Breast epithelium (tissue), 4 donors: ENCODE measurements around the gene PRRT4. TPM values are rescaled to one million over a fixed set of nuclear protein-coding genes. Genes with fewer than 3 reads are reported as not detected.

Experiments used
- DNase-seq, 2 donors: peaks; one replicate each; pipeline ENCODE4 v3.0.0-alpha.2; 2019; ENCODE audit warnings: low spot score in 2 of 2
- H3K27ac ChIP-seq, 2 donors: fragments of 200-600 bp; sonication (generic) in 1 of 2; one replicate each; pipeline ENCODE4 v1.5.1; 2016 to 2019; ENCODE audit warnings: mild to moderate bottlenecking in 1 of 2
- H3K27me3 ChIP-seq, 2 donors: fragments of 200-600 bp; sonication (generic) in 1 of 2; one replicate each; pipeline versions ENCODE4 v1.5.1 to v1.6.0; 2017 to 2019; ENCODE audit warnings: control low read depth in 1 of 2, mild to moderate bottlenecking in 1 of 2
- H3K36me3 ChIP-seq: fragments of 200-600 bp; one replicate; pipeline ENCODE4 v1.5.1; 2019
- H3K4me1 ChIP-seq, 2 donors: fragments of 200-600 bp; sonication (generic); one replicate each; pipeline ENCODE4 v1.5.1; 2016 to 2019; ENCODE audit warnings: control low read depth in 1 of 2
- H3K4me3 ChIP-seq, 3 donors: fragments of 200-600 bp; sonication (generic); 1 replicate in 2 of 3; 2 replicates in 1 of 3; pipeline ENCODE4 v1.5.1; 2016 to 2019; ENCODE audit warnings: mild to moderate bottlenecking in 3 of 3, moderate library complexity in 2 of 3
- H3K9me3 ChIP-seq, 2 donors: fragments of 200-600 bp; sonication (generic) in 1 of 2; one replicate each; pipeline ENCODE4 v1.5.1; 2016 to 2019; ENCODE audit warnings: control low read depth in 1 of 2
- POLR2A ChIP-seq: fragments of 450-650 bp; IDR thresholded peaks from one replicate; pipeline ENCODE4 v1.6.1; 2016; ENCODE audit warnings: antibody characterized with exemption, mild to moderate bottlenecking, moderate library complexity
- POLR2AphosphoS5 ChIP-seq, 3 donors: sonication (generic); formaldehyde crosslinking; IDR thresholded peaks; one replicate each; pipeline ENCODE4 v1.6.1; 2017; ENCODE audit warnings: antibody characterized with exemption in 3 of 3
- intact Hi-C: fragments of 100-400 bp; cut with DNase I; formaldehyde crosslinking; loops from one replicate; pipeline ENCODE4 v1.15.1; 2023; ENCODE audit warnings: low total_unique reads
- total RNA-seq, 3 donors: library from RNA; depleted of rRNA; stranded (reverse); fragments of >200 nt; gene quantifications; one replicate each; pipeline ENCODE4 v1.1.0, GENCODE V29; 2016
- TF ChIP-seq, protein P1 (sequence below), 3 donors: fragments of 450-650 bp; IDR thresholded peaks; one replicate each; pipeline ENCODE4 v1.5.1; 2016 to 2017; ENCODE audit warnings: antibody characterized with exemption in 3 of 3, mild to moderate bottlenecking in 3 of 3, moderate library complexity in 3 of 3

The PRRT4 gene
- total RNA-seq, 3 donors from 2014 or later: under 0.01 to 3.8 (median 0.44) TPM

DNA sequence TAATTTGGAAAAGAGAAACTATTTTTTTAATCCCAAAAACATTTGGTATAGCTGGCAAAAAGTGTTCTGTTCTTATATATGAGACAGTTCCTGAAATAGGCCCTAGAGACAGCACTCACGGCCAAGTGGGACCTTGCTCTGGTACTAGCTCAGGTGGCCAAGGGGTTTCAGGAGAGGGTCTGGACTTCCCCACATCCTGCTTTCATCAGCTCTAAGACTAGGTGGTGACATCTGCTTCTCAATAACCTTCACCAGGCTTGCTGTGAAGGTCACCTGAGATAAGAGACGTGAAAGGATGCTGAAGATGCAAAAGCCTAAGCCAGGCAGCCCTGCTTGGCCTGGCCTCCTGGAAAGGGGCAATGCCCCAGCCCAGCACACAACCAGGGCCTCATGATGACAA, 58.4 kb downstream of the PRRT4 start:
- H3K4me1 ChIP-seq: no peaks in the 10 kb centered on the region
- intact Hi-C loops: no loop called here
- H3K27ac ChIP-seq: no peak overlapping the region
- H3K4me3 ChIP-seq: no peak overlapping the region
- H3K36me3 ChIP-seq: peaks cover 11% of the 10 kb centered on the region
- H3K27me3 ChIP-seq: no peaks in the 10 kb centered on the region
- TF ChIP-seq POLR2AphosphoS5 (IDR thresholded peaks at IDR 0.05): no peak
- TF ChIP-seq, protein P1, sequence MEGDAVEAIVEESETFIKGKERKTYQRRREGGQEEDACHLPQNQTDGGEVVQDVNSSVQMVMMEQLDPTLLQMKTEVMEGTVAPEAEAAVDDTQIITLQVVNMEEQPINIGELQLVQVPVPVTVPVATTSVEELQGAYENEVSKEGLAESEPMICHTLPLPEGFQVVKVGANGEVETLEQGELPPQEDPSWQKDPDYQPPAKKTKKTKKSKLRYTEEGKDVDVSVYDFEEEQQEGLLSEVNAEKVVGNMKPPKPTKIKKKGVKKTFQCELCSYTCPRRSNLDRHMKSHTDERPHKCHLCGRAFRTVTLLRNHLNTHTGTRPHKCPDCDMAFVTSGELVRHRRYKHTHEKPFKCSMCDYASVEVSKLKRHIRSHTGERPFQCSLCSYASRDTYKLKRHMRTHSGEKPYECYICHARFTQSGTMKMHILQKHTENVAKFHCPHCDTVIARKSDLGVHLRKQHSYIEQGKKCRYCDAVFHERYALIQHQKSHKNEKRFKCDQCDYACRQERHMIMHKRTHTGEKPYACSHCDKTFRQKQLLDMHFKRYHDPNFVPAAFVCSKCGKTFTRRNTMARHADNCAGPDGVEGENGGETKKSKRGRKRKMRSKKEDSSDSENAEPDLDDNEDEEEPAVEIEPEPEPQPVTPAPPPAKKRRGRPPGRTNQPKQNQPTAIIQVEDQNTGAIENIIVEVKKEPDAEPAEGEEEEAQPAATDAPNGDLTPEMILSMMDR (IDR thresholded peaks at IDR 0.05): no peak
- no peak for TF ChIP-seq POLR2A
- H3K9me3 ChIP-seq: no peaks in the 10 kb centered on the region
- no peak for DNase-seq

DNA sequence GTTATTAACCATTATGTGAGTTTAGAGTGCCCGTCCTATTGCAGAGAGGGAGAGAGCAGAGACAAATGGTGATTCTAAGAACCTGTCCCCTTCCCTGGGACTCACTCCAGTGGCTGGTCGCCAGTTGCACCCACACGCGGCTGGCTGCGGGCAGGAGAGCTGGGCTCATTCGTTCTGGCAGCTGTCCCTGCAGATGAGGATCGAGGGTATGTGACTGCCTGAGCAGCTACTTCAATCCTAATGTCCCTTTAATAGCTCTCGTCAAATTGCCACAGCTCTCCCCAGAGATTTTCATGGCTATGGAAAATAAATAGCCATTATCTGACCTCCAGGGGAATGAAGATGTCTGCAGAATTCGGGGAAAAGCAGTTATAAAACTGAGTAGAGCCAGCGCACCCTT, 59.4 kb downstream of the PRRT4 start:
- intact Hi-C loops: no loop called here
- no peak for TF ChIP-seq POLR2A
- no peak for TF ChIP-seq POLR2AphosphoS5 (IDR thresholded peaks at IDR 0.05)
- TF ChIP-seq, protein P1 (IDR thresholded peaks at IDR 0.05): no peak
- DNase-seq: no peak
- H3K4me1 ChIP-seq: no peaks in the 10 kb centered on the region
- no peak overlapping the region for H3K4me3 ChIP-seq
- peaks cover 9% of the 10 kb centered on the region for H3K36me3 ChIP-seq
- H3K9me3 ChIP-seq: no peaks in the 10 kb centered on the region
- no peaks in the 10 kb centered on the region for H3K27me3 ChIP-seq
- no peak overlapping the region for H3K27ac ChIP-seq

Other genes with a start within 250 kb of the PRRT4 start
- 100 to 1,000 TPM in 1 of 3 donors, 10 to 100 TPM in 2; 41.6 to 498 (median 48.2) TPM for gene LEP, start 120.4 kb downstream of the PRRT4 start, total RNA-seq
- gene RBM28, start 17.8 kb downstream of the PRRT4 start, total RNA-seq: 10 to 100 TPM; 28.8 to 47.5 (median 35.7) TPM
- gene IMPDH1, start 48.3 kb upstream of the PRRT4 start, total RNA-seq: 10 to 100 TPM; 31.8 to 68.8 (median 58.2) TPM
- gene HILPDA, start 94.2 kb upstream of the PRRT4 start, total RNA-seq: 10 to 100 TPM; 25.3 to 34.4 (median 27.7) TPM
- gene METTL2B, start 115.1 kb upstream of the PRRT4 start, total RNA-seq: 10 to 100 TPM; 19.4 to 28.7 (median 23.6) TPM